Rectal smooth muscle tissue (tissue), 1 donor: Measurements from ENCODE around the gene TLN1.

Source experiments
- H3K27ac ChIP-seq: one replicate; pipeline ENCODE4 v1.7.0; 2013; ENCODE audit warnings: low read depth, low read length, inconsistent platforms
- H3K27me3 ChIP-seq: one replicate; pipeline ENCODE4 v1.7.0; 2013; ENCODE audit warnings: low read length; ENCODE audit not compliant: control insufficient read depth, insufficient read depth
- H3K36me3 ChIP-seq: one replicate; pipeline ENCODE4 v1.7.0; 2013; ENCODE audit warnings: low read length; ENCODE audit not compliant: control insufficient read depth, insufficient read depth
- H3K4me1 ChIP-seq: one replicate; pipeline ENCODE4 v1.7.0; 2013; ENCODE audit warnings: low read length; ENCODE audit not compliant: control insufficient read depth, insufficient read depth
- H3K4me3 ChIP-seq: one replicate; pipeline ENCODE4 v1.7.0; 2013; ENCODE audit warnings: low read length
- H3K9ac ChIP-seq: one replicate; pipeline ENCODE4 v1.7.0; 2013; ENCODE audit warnings: low read length

TLN1 gene

DNA sequence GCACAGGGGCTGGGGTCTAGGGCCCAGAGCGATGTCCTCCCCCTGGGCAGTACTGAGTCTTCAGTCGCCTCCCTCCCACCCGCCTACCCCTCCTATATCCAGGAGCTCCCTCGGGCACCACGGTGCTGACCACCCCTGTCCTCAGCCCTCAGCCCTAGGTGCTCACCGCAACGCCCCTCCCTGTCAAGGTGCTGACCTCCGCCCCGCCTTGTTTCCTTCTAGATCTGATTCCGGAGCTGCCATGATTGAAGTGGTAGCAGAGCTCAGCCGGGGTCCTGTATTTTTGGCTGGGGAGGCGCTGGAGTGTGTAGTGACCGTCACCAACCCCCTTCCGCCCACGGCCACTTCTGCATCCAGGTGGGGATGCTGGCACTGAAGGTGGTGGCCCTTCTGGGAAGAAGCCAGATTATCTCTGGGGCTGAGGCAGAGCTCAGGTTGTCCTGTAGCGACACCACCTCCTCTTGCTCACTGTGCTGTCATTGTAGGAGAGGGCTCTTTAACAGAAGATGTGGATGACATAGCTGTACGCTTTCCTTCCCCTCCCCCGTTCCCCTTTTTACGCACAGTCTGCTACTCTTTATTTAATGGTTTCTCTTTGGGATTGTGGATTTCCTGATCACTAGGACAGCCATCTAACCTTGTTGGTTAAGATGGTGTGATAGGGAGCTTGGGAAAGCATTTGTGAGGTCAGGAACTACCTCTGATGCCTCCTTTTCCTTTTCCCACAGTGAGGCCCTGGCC lies 17.7 kb upstream of the TLN1 start:
- peaks cover 22% of the 10 kb centered on the region for H3K4me1 ChIP-seq
- H3K36me3 ChIP-seq, result peaks cover 31% of the 10 kb centered on the region
- H3K27me3 ChIP-seq, result no peaks in the 10 kb centered on the region
- peak overlapping the region; percentile 80 for H3K27ac ChIP-seq
- peak overlapping the region; percentile 90 for H3K9ac ChIP-seq
- H3K4me3 ChIP-seq, result peak overlapping the region; percentile 84

DNA sequence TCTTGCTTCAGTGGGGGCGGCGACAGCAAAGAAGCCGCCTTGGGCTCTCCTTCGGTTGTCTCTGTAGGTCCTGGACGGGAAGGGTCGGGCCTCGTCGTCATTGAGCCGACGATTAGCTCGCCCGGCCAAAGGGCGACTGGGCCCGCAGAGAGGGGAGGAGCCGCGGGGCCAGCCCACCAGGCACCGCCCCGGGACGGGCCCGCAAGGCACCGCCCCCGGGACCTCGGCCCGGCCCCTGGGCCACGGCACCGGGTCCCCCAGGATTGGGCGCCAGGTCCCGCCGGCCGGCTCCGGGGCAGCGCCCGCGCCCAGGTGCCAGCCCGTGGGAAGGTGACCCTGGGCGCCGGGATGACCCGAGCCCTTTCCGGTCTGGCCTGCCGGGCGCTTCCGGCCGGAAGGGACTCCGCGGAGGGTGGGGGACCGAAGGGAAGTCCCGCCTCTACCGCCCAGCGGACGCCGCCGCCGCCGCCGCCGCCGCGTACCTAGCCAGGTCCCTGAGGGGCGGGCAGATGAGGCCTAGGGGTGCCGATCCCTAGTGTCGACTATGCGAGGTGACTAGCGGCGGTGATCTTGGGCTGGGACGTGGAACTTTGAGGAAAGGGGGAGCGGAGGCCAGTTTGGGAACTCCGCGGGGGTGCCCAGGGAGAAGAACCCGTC lies 17.0 kb upstream of the TLN1 start, which contains the start of the genes GBA2 and RGP1:
TSS of gene GBA2 (minus strand) at position 371 of the 657 bp plus-strand sequence. CDS start 524 bp downstream, outside the sequence.
TSS of gene RGP1 (plus strand) at position 430 of the 657 bp plus-strand sequence. CDS start 469 bp downstream, outside the sequence.
- Histone ChIP-seq H3K9ac (peak within 1 kb of the TSS; percentile 90), H3K36me3 (peaks cover 37% of the 10 kb centered on the region), H3K27ac (peak within 1 kb of the TSS; percentile 80), H3K4me1 (peaks cover 22% of the 10 kb centered on the region), H3K27me3 (no peaks in the 10 kb centered on the region), H3K4me3 (peak within 1 kb of the TSS; percentile 84)

DNA sequence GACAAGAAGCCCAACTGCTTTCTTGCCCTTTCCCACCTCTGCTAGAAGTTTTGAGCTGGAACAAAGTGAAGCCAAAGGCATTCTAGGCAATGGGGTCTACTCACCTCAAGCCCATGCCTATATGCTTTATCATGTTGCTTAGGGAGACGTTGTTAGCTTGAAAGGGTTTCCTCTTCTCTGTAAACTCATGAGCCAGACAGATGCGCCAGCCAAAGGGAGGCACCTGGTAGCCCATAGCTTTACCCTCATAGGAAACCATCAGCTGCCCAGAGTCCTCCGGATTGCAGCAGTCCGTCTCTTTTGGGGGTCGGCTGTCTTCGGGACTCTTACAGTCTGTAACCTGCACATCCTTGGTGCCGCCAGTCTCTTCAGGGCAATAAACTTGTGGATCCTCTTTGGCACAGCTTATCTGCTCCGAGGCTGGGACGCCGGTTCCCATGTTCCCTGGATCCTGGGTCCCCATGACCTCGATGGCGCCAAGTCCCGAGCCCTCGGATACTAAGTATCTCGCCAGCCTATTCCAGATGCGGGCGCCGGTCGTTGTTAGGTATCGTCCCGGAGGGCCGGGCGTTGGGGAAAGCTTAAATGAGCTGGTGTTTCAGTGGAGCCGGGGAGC lies 16.4 kb upstream of the TLN1 start:
- H3K36me3 ChIP-seq, result peaks cover 37% of the 10 kb centered on the region
- peak overlapping the region; percentile 58 for H3K9ac ChIP-seq
- peak overlapping the region; percentile 84 for H3K4me3 ChIP-seq
- H3K27me3 ChIP-seq, result no peaks in the 10 kb centered on the region
- peak overlapping the region; percentile 80 for H3K27ac ChIP-seq
- peaks cover 22% of the 10 kb centered on the region for H3K4me1 ChIP-seq

DNA sequence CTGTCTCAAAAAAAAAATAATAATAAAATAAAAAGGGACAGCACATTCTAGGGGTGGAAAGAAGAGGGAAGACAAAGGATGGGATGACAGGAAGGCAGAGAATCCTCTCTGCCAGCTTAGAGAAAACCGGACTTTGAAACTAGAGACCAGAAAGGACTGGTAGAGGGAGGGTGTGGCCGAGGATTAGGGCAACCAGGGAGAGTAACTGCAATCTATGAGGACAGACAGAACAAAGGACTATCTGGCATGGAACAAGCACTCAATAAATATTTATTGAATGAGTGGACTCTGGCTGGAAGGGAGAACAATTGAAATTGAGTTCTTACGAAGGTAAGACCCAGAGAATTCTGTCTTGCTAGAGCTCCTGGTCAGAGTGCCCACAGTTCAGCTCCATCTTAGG lies 14.6 kb upstream of the TLN1 start:
- Histone ChIP-seq H3K27me3 (no peaks in the 10 kb centered on the region), H3K4me3 (peak overlapping the region; percentile 84), H3K27ac (peak overlapping the region; percentile 53), H3K9ac (no peak overlapping the region), H3K36me3 (peaks cover 32% of the 10 kb centered on the region), H3K4me1 (peaks cover 22% of the 10 kb centered on the region)

- H3K36me3 ChIP-seq, result peaks cover 32% of the 10 kb centered on the region
- H3K4me3 ChIP-seq, result peak overlapping the region; percentile 38
- no peaks in the 10 kb centered on the region for H3K27me3 ChIP-seq
- H3K9ac ChIP-seq, result no peak overlapping the region
- no peak overlapping the region for H3K27ac ChIP-seq
- H3K4me1 ChIP-seq, result peaks cover 22% of the 10 kb centered on the region
Measured at GRCh38 chr9:35745569-35745968, 13.6 kb upstream of the TLN1 start.

DNA sequence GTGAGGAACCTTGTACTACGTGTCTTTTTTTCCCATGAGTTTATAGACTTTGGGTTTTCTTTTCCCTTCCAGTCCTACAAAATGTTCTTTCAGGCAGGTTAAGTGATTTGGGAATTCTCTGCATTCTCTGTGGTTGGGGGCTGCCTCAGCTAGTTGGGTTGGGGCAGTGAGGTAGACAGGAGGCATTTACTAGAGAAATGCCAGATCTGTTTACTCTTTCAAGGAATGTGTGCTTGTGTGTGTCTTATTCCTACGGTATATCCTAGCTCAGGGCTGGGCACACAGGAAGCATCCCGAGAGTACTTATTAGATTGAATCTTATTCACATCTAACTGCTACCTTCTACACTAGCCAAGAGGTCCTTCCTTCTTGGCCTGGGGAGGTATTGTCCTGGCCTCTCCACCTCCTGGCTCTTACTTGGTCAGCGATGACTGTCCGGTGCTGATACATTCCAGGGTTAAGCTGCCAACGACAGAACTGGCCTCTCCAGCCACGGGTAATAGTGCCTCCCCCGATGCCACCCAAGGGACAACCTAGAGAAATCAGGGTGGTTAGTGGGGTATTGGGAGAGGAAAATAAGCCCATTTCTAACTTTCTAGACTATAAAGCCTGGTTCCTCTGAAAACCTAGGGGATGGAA lies 12.0 kb upstream of the TLN1 start:
- H3K27ac ChIP-seq, result no peak overlapping the region
- no peak overlapping the region for H3K9ac ChIP-seq
- H3K36me3 ChIP-seq, result peaks cover 45% of the 10 kb centered on the region
- no peaks in the 10 kb centered on the region for H3K27me3 ChIP-seq
- H3K4me1 ChIP-seq, result peaks cover 18% of the 10 kb centered on the region
- no peak overlapping the region for H3K4me3 ChIP-seq

GRCh38 chr9:35743452-35743851 lies 11.5 kb upstream of the TLN1 start:
- Histone ChIP-seq H3K27me3 (no peaks in the 10 kb centered on the region), H3K4me1 (peaks cover 18% of the 10 kb centered on the region), H3K27ac (no peak overlapping the region), H3K9ac (no peak overlapping the region), H3K4me3 (no peak overlapping the region), H3K36me3 (peaks cover 50% of the 10 kb centered on the region)

- H3K27ac ChIP-seq, result no peak overlapping the region
- no peak overlapping the region for H3K4me3 ChIP-seq
- H3K4me1 ChIP-seq, result peaks cover 7% of the 10 kb centered on the region
- H3K36me3 ChIP-seq, result peaks cover 65% of the 10 kb centered on the region
- no peaks in the 10 kb centered on the region for H3K27me3 ChIP-seq
- H3K9ac ChIP-seq, result no peak overlapping the region
Measured at GRCh38 chr9:35741740-35742139, 9.7 kb upstream of the TLN1 start.

GRCh38 chr9:35740243-35740642 lies 8.2 kb upstream of the TLN1 start:
- no peak overlapping the region for H3K4me3 ChIP-seq
- no peak overlapping the region for H3K27ac ChIP-seq
- H3K9ac ChIP-seq, result no peak overlapping the region
- peaks cover 80% of the 10 kb centered on the region for H3K36me3 ChIP-seq
- H3K4me1 ChIP-seq, result no peaks in the 10 kb centered on the region
- H3K27me3 ChIP-seq, result no peaks in the 10 kb centered on the region

GRCh38 chr9:35738924-35739323 lies 6.9 kb upstream of the TLN1 start:
- no peaks in the 10 kb centered on the region for H3K4me1 ChIP-seq
- H3K27me3 ChIP-seq, result no peaks in the 10 kb centered on the region
- H3K36me3 ChIP-seq, result peaks cover 75% of the 10 kb centered on the region

DNA sequence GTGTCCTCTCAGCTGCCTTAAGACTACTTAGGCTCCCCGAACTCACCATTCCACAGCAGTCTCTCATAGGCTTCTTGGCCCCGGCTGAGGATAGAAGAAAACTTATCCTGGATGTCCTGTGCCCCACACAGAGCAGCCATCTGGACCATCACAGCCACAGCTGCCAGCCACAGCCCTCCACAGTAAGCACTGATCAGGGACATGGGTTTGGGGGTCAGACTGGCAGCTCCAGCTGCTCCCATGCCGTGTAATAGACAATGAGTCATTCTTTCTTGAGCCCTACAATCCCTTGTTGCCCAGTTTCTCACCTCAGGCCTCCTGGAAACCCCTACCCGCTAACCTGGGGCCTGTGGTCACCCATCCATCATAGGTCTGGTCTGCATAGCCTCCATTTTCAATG lies 6.2 kb upstream of the TLN1 start:
- Histone ChIP-seq H3K27me3 (no peaks in the 10 kb centered on the region), H3K9ac (no peak overlapping the region), H3K4me3 (no peak overlapping the region), H3K4me1 (peaks cover 2% of the 10 kb centered on the region), H3K27ac (no peak overlapping the region), H3K36me3 (peaks cover 67% of the 10 kb centered on the region)

More at GRCh38 chr9:35738924-35739323, 6.9 kb upstream of the TLN1 start:
- Histone ChIP-seq H3K9ac (no peak overlapping the region), H3K4me3 (no peak overlapping the region), H3K27ac (no peak overlapping the region)

DNA sequence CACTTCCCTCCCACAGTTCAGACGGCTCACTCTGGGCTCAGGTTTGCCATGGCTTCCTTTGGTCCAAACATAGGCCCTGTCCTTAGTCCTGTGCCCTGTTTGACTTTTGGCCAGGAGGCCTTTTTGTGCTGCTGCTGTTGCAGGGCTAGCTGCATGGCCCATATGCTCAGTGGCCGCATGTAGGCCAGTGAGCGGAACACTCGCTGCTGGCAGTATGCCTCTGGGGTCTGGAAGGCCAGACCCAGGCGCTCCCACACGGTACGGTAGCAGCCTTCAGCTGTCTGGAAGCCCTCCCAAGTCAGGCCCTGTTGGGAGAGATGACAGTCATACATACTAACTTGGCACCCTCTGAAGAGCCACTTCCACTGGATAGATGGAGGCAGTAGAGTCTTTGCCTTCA lies 5.1 kb upstream of the TLN1 start:
- Histone ChIP-seq H3K9ac (no peak overlapping the region), H3K36me3 (peaks cover 64% of the 10 kb centered on the region), H3K4me3 (no peak overlapping the region), H3K27me3 (no peaks in the 10 kb centered on the region), H3K4me1 (peaks cover 7% of the 10 kb centered on the region), H3K27ac (no peak overlapping the region)
